Frontal cortex (tissue), 4 donors: ENCODE data around the gene PCSK5. TPM values are rescaled to one million over a fixed set of nuclear protein-coding genes. Genes with fewer than 3 reads are reported as not detected.
"Not testable (repeated sequence)": the region's sequence is repeated elsewhere in the genome, so short reads cannot be mapped to it uniquely, and the experiment has no call there.

ENCODE experiments used
- DNase-seq, 2 donors: peaks; one replicate each; pipeline ENCODE4 v3.0.0; 2012; ENCODE audit warnings: low spot score in 2 of 2
- FAIRE-seq: peaks from 2 replicates; lab custom pipeline; 2012; peaks lifted over from hg19 to GRCh38; lab: Jason Lieb, UNC
- total RNA-seq: library from RNA; depleted of rRNA; stranded (reverse); fragments of >200 nt; gene quantifications from one replicate; pipeline ENCODE4 v1.2.3, GENCODE V29; 2014
- donor health status: control.
- donor health status: control.
- donor health status: control.

Gene PCSK5
- total RNA-seq, 1 donor from 2014 or later = 15.5 TPM

GRCh38 chr9:76321195-76321828 lies 430.8 kb downstream of the PCSK5 start:
- DNase-seq (no peak), FAIRE-seq (no peak)

DNA sequence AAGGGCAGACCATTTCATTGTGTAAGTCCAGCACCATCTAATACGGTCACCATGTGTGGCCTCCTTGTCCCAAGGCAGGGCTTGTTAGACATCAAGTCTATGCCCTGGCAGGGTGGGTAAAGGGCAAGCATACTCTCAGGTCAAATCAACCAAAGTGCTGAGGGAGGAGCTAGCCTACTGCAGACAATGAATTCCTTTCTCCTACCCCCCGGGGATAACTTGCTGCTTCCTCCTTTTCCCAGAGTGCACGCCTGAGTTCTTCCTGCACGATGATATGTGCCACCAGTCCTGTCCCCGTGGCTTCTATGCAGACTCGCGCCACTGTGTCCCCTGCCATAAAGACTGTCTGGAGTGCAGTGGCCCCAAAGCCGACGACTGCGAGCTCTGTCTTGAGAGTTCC lies 432.3 kb downstream of the PCSK5 start:
- FAIRE-seq = no peak

GRCh38 chr9:76323490-76323889 lies 433.0 kb downstream of the PCSK5 start:
- FAIRE-seq (no peak), DNase-seq (no peak)

More for the DNA sequence above, 432.3 kb downstream of the PCSK5 start:
- DNase-seq = no peak

GRCh38 chr9:76324030-76324429 lies 433.6 kb downstream of the PCSK5 start:
- not testable (repeated sequence) for FAIRE-seq

GRCh38 chr9:76330034-76330433 lies 439.6 kb downstream of the PCSK5 start:
- DNase-seq = no peak
- no peak for FAIRE-seq

More at GRCh38 chr9:76324030-76324429, 433.6 kb downstream of the PCSK5 start:
- DNase-seq = not testable (repeated sequence)

DNA sequence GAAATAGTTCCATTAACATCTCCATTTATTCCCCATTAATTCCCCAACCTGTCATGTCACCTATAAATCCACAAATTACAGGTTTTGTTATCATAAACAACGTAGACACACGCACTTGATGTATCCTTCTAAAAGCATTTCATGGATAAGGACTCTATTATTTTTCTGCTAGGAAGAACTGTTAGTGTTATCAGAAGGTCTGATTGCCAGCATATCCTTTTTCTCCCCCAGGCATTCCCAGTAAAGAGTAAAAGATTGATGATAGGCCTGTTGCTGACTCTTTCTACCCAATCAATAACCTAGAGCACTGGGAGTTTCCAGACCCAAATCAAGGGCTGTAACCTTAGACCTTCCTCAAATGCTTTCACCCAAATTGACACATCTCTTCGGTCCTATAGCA lies 442.9 kb downstream of the PCSK5 start:
- FAIRE-seq (no peak), DNase-seq (no peak)

GRCh38 chr9:76333964-76334363 lies 443.5 kb downstream of the PCSK5 start:
- FAIRE-seq (no peak), DNase-seq (no peak)

GRCh38 chr9:76336027-76336426 lies 445.6 kb downstream of the PCSK5 start:
- FAIRE-seq (no peak), DNase-seq (no peak)

DNA sequence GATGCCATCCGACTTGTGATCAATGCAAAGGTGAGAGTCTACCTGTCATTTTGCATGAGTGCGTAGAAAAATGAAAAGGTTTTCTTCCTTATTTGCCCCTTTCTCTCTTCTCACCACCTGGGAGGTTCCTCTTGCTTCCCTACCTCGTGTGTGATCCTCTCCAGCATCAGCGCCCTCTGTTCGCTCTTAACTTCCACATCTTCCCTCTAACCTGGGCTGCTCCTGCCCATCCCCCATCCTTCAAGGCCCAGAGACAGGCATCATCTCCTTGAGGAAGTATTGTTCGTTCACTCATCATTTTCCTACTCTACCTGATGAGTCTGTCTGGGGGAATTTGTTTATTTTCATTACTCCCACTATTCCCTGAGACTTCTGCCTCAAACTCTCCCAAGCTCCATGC lies 447.9 kb downstream of the PCSK5 start:
- FAIRE-seq = no peak
- DNase-seq = no peak

GRCh38 chr9:76341616-76342015 lies 451.1 kb downstream of the PCSK5 start:
- FAIRE-seq (no peak), DNase-seq (no peak)

- FAIRE-seq (no peak), DNase-seq (no peak)
Measured at GRCh38 chr9:76342201-76342600, 451.7 kb downstream of the PCSK5 start.

DNA sequence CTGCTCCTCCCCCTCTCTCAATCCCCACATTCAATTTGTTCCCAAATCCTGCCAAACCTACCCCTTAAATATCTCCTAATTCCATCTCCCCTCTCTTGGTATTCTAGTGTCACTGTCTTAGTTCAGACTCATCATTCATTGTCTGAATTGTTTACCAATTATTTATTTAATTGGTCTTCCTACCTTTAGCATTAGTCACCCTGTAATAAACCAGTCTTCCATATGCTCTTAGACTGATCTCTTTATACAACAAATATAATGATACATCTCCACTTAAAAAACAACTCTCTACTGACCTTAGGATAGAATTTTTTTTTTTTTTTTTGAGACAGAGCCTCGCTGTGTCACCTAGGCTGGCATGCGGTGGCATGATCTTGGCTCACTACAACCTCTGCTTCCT lies 452.4 kb downstream of the PCSK5 start:
- DNase-seq (no peak), FAIRE-seq (no peak)

DNA sequence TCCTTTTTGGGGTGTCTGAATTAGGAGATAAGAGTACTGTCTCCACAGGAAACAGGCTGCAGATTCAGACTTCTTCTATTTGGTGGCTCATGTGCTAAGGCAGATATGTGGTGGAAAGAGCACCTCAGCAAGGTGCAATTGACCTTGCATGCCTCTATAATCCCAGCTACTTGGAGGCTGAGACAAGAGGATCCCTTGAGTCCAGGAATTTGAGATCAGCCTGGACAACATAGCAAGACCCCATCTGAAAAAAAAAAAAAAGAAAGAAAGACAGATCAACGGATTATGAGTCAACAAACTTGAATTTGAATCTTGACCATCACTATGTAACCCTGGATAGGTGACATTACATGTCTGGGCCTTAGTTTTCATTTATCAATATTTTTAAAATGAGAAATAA lies 459.4 kb downstream of the PCSK5 start:
- FAIRE-seq = no peak
- DNase-seq = no peak

DNA sequence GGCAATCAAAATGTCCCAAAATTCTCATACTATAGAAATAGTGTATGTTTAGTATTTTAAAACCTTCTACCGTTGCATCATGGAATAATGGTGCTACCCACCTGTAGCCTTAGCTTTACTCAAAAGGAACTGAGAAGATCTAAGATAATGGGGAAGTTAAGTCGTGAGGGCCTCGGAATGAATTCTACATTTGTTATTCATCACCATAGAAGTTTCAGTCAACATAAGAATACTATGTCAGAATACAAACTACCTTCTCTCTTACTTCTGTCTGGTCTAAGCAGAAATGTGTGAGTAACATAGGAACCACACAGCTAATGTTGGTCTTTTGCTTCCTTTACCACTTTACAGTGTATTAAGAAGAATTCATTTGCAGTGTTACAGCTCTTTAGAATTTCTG lies 460.5 kb downstream of the PCSK5 start:
- DNase-seq = no peak
- no peak for FAIRE-seq

- DNase-seq = no peak
- no peak for FAIRE-seq
Measured at GRCh38 chr9:76352026-76352620, 461.6 kb downstream of the PCSK5 start.

GRCh38 chr9:76353280-76353679 lies 462.8 kb downstream of the PCSK5 start:
- FAIRE-seq (no peak), DNase-seq (no peak)

- DNase-seq = no peak
- no peak for FAIRE-seq
Measured at GRCh38 chr9:76354221-76354620, 463.7 kb downstream of the PCSK5 start.

- no peak for FAIRE-seq
- DNase-seq = no peak
Measured at GRCh38 chr9:76355886-76356285, 465.4 kb downstream of the PCSK5 start.

DNA sequence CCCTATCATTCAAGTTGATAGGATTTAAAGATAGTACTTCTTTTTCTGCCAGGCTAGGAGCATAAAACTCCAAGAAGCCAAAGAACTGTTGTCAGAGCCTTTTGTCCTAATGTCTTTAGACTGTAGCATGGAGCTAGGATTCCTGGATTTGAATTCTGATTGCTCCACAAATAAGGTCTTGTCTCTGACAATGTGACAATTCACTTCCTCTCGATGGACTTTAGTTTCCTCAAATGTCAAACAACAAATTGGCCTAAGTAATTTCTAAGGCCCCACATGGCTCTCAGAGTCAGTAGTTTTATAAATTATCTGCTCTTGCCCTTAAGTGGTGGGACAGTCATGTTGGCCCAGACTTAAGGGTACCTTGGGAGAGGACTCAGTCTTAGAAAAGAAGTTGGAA lies 467.1 kb downstream of the PCSK5 start:
- no peak for DNase-seq
- no peak for FAIRE-seq

- FAIRE-seq (no peak), DNase-seq (no peak)
Measured at GRCh38 chr9:76358628-76359280, 468.3 kb downstream of the PCSK5 start.

- no peak for DNase-seq
Measured at GRCh38 chr9:76359365-76359764, 468.9 kb downstream of the PCSK5 start.

More at GRCh38 chr9:76359365-76359764, 468.9 kb downstream of the PCSK5 start:
- FAIRE-seq = no peak
